ENCODE measurements around the gene FIGNL2.
"Not testable (repeated sequence)": the region's sequence is repeated elsewhere in the genome, so short reads cannot be mapped to it uniquely, and the experiment has no call there.

FIGNL2 gene

GRCh38 chr12:51809193-51809592 lies 39.3 kb downstream of the FIGNL2 start:
- no peak for TF ChIP-seq CTCF (IDR thresholded peaks at IDR 0.05; ENCODE audit: extremely low read depth, missing control alignments)
- DNase-seq (ENCODE audit: low spot score), result no peak

- no peak for TF ChIP-seq CTCF (IDR thresholded peaks at IDR 0.05; ENCODE audit: extremely low read depth, missing control alignments)
- DNase-seq (ENCODE audit: low spot score), result no peak
Observed at GRCh38 chr12:51806896-51807295, 41.6 kb downstream of the FIGNL2 start.

- TF ChIP-seq CTCF (IDR thresholded peaks at IDR 0.05; ENCODE audit: extremely low read depth, missing control alignments), result no peak
- no peak for DNase-seq (ENCODE audit: low spot score)
Observed at GRCh38 chr12:51801027-51801426, 47.5 kb downstream of the FIGNL2 start.

GRCh38 chr12:51798501-51798900 lies 50.0 kb downstream of the FIGNL2 start:
- no peak for DNase-seq (ENCODE audit: low spot score)

GRCh38 chr12:51798051-51798450 lies 50.5 kb downstream of the FIGNL2 start:
- DNase-seq (ENCODE audit: low spot score), result not testable (repeated sequence)

More at GRCh38 chr12:51798501-51798900, 50.0 kb downstream of the FIGNL2 start:
- no peak for TF ChIP-seq CTCF (IDR thresholded peaks at IDR 0.05; ENCODE audit: extremely low read depth, missing control alignments)

GRCh38 chr12:51797301-51797700 lies 51.2 kb downstream of the FIGNL2 start:
- TF ChIP-seq CTCF (IDR thresholded peaks at IDR 0.05; ENCODE audit: extremely low read depth, missing control alignments), result no peak

GRCh38 chr12:51793201-51793600 lies 55.3 kb downstream of the FIGNL2 start:
- DNase-seq (ENCODE audit: low spot score), result no peak
- no peak for TF ChIP-seq CTCF (IDR thresholded peaks at IDR 0.05; ENCODE audit: extremely low read depth, missing control alignments)

More at GRCh38 chr12:51797301-51797700, 51.2 kb downstream of the FIGNL2 start:
- no peak for DNase-seq (ENCODE audit: low spot score)

- TF ChIP-seq CTCF (IDR thresholded peaks at IDR 0.05; ENCODE audit: extremely low read depth, missing control alignments), result no peak
- DNase-seq (ENCODE audit: low spot score), result no peak
Observed at GRCh38 chr12:51792417-51792816, 56.1 kb downstream of the FIGNL2 start.

All from GM20000 (cell line).